HG03064 (cell line): ENCODE data around the gene SWSAP1.
"Not testable (repeated sequence)": the region's sequence is repeated elsewhere in the genome, so short reads cannot be mapped to it uniquely, and the experiment has no call there.

Experiments used
- ATAC-seq: cut with Tn5 transposase; IDR thresholded peaks from one replicate; pipeline ENCODE4 v1.9.1; 2021; ENCODE audit warnings: low read depth; ENCODE audit not compliant: unreplicated experiment

SWSAP1 gene

DNA sequence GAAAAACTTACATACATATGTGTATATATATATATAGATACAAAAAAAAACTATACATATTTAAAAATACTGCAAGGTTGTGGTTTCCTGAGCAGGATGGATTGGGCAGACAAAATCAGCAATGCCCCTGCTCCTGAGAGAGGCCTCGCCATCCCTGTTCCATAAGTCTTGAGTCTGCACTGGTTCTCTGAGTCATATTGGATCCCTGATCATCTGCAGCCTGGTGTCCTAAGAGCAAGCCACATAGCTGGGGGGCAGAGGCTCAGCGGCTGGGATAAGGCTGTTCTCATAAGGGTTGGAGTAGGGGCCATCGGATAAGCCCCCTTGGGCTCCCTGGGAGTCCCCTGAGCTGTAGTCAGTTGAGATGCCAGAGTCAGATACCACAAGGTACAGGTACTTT, 3.3 kb downstream of the SWSAP1 start:
- no peak for ATAC-seq

DNA sequence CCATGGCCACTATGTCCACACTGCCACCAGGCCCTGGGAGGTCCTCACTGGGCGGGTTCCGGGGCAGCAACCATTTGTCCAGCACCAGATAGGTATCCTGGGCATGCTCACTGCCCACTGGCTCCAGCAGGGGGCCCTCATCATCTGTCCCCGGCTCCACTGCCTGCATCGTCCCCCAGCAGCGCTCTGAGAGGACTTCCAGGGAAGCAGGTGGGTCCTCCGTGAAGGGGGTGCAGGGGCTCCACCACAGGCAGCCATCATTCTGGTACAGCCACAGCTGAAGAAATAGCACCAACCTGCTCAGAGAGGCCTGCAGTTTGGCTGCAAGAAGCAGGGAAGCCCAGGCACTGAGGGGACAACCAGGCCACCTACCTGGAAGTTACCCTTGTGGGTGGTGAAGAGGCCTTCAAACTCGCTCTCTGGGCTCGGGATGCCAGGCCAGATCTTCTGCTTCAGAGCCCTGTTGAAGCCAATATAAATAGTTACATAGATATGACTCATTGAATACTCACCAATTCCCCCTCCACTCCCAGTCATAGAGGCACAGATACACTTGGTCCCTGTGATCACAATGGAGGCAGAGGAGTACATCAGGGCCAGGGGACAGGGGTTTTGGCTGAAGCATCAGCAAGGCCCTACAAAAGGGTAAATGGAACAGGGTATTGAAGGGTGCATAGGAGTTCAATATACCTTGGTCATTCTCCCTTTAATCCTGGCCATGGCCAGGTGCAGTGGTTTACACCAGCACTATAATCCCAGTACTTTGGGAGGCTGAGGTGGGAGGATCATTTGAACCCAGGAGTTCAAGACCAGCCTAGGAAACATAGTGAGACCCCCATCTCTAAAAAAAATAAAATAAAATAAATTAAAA, 4.1 kb downstream of the SWSAP1 start:
- no peak for ATAC-seq

DNA sequence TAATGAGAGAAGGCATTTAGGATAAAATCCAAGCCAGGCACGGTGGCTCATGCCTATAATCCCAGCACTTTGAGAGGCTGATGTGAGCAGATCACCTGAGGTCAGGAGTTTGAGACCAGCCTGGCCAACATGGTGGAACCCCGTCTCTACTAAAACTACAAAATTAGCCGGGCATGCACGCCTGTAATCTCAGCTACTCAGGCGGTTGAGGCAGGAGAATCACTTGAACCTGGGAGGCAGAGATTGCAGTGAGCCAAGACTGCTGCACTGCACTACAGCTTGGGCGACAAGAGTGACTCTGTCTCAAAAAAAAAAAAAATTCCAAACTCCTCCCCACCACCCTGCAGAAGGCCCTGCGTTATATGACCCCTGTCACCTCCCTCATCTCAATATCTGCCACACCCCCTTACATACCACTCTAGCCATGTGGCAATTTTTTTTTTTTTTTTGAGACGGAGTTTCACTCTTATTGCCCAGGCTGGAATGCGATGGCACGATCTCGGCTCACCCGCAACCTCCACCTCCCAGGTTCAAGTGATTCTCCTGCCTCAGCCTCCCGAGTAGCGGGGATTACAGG, 4.9 kb downstream of the SWSAP1 start:
- ATAC-seq = not testable (repeated sequence)

DNA sequence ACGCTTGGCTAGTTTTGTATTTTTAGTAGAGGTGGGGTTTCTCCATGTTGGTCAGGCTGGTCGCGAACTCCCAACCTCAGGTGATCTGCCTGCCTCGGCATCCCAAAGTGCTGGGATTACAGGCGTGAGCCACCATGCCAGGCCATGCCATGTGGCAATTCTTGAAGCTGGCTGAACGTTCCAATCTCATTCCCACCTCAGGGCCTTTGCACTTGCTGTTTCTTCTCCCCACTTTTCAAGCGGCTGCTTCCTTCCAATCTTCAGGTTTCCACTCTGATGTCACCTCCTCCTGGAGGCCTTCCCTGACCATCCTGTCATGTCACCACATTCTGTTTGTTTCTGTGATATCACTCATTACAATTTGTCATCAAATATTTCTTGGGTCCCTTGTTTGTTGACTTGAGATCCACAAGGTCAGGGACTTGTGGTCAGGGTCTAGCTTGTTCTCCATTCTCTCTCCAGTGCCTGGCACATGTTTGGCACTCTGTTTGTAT, 5.4 kb downstream of the SWSAP1 start:
- no peak for ATAC-seq

DNA sequence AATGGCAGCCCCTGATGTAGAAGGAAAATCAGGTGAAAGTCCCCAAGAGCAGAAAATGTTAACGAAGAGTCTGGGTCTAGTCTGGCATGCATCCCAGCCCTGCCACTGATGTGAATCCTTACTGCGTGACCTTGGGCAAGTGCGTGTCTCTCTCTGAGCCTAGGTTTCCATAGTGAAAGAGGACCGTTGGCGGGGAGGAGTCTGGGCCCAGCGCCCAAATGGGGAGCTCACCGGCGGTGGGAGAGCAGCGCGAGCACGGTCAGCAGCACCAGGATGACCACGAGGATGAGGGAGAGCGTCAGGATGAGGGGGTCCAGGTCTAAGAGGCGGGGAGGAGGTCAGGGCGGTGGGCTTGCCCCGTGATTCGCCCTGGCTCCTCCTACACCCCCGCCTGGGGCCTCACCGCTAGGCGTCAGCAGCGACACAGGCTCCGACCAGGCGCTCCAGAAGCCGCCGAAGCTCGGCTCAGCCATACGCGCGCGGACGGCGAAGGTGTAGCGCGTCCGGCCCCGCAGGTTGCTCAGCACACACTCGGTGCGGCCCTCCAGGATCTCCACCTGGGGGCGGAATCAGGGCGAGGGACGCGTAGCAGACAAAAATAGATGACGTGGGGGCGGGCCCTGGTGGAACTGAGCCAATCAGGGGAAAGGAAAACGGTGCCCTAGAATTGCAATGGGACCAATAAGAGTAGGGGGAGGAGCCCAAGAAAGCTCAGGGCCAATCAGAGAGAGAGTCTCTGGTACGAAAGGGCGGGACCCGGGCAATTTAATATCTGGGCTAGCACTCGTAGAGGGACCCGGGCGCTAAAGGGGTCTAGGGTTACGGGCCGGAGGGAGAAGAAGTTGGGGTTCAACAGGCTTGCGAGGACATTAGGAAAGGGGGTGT, 6.4 kb downstream of the SWSAP1 start:
- ATAC-seq = peak; percentile 72

DNA sequence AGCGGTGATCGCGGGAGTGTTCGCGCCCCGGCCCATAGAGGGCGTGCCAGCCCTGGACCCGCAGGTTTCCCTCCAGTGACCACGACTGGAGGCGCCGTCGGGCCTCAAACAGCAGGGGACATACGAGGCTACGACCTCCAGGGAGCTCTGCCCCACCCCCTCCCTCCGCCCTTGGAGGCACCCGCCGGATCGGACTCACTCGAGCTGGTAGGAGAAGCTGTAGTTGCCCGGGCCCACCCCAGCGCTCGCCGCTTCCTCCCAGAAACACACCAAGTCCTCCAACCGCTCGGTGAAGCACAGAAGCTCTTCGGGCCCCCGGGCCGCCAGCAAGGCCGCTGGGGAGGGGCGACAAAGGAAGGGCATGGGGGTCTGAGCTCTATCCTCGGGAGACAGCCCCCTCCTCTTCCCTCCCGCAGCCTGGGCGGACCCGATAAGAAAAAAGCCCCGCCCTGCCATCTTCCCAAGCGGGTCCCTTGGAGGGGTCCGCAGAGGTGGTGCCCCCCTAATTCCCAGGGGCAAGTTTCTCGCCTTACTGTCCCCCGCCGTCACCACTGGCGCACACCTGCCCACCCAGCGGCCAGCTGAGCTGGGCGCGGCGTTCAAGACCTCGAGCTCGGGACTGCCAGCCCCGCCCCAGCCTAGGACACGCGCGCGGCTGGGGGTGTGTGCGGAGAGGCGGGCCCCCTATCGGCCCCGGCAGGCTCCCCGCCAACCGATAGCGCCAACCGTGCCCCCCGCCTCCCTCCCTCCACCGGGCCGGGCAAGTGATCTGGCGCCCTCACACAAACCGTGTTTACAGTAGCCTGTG, 8.6 kb downstream of the SWSAP1 start:
- ATAC-seq = no peak

DNA sequence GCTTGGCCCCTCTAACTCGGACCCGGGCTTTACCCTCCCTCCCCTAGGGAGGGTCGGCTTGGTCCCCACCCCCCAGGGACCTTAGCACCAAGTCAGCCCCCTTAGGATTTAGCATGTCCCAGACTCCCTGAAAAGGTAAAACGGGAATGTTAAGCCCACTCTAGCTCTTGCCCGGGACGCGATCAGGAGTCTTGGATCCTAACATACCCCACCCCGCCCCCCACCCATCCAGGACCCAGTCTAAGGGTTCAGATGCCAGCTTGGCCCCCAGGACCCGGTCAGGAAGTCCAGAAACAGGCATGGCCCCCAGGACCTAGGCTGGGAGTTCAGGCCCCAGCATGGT, 9.2 kb downstream of the SWSAP1 start:
- ATAC-seq = no peak

DNA sequence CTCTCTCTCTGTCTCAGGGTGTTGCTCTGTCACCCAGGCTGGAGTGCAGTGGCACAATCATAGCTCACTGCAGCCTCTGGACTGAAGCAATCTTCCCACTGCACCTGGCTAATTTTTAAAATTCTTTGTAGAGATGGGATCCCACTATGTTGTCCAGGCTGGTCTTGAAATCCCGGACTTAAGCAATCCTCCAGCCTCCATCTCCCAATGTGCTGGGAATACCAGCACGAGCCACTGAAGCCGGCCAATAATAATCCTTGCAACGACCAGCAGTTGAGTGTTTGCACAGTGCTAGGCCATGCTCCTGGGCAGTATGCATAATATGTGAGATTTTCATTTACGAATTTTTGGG, 10.3 kb downstream of the SWSAP1 start:
- ATAC-seq = no peak

DNA sequence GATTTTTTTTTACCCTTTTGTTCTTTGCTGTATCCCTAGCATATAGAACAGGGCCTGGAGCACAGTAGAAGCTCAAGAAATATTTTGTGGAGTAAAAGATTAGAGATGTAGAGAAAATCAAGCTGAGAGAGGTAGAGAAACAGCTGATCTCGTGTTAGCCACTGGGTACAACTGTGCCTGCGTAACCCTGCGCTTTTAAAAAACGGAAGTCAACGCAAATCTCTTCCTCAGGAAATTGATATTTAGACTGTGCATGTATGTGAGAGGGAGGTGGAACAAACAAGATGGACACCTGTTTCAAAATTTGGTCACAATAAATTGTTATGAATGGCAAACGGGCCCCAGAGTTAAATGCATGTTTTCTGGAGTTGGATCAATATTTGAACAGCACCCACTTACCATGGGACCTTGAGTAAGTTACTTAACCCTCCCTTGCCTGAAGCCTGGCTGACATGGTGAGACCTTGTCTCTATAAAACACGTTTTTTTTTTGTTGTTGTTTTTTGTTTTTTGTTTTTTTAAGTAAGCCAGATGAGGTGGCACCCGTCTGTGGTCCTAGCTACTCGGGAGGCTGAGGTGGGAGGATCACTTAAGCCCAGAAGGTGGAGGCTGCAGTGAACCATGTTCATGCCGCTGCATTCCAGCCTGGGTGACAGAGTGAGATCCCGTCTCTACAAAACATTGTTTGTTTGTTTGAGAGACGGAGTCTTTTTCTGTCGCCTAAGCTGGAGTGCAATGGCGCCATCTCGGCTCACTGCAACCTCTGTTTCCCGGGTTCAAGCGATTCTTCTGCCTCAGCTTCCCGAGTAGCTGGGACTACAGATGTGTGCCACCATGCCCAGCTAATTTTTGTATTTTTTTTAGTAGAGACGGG, 12.9 kb downstream of the SWSAP1 start:
- ATAC-seq = no peak

DNA sequence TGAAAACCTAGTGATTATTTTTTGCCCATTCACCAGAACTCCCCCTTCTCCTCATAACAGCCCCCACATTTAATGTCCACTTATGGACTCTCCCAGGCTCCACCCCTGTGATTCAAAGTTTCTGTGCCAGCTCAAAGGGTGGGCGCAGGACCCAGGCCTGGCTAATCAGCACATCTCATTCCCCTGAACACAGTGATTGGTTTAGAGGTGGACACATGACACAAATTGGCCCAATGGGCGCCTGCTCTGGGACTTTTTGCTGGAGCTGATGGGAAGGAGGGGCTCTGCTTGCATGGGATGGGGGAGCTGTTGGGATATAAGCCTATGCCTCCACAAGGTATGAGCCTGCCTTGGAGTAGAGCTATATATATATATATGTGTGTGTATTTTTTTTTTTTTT, 15.9 kb downstream of the SWSAP1 start:
- ATAC-seq = no peak

DNA sequence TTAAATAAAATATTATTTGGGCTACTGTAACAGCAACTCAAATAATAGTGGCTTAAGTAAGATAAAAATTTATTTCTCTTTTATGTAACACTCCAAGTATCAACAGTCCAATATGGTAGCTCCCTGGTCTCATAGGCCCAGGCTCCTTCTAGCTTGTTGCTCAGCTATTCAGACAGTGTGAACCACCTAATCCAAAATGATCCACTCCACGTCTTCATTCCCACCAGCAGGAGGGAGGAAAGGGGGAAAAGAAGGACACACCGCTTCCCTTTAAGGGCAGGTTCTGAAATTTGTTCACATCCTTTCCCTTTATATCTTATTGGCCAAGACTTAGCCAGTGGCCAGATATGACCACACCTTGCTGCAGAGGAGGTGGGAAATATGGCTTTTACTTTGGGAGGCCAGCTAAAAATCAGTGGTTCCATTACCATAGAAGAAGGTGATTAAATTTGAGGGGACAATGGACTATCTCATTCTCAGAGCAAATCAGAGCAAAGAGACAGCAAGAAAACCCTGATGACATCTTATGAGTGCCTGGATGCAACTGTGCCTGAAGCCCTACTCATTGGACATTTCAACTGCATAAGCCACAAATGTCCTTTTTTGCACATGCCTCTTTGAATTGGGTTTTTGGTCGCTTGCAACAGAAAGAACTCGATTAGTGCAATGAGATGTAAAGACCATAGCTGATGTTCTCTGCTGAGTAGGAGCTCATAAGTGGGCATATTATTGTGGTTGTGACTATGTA, 16.6 kb downstream of the SWSAP1 start:
- no peak for ATAC-seq

DNA sequence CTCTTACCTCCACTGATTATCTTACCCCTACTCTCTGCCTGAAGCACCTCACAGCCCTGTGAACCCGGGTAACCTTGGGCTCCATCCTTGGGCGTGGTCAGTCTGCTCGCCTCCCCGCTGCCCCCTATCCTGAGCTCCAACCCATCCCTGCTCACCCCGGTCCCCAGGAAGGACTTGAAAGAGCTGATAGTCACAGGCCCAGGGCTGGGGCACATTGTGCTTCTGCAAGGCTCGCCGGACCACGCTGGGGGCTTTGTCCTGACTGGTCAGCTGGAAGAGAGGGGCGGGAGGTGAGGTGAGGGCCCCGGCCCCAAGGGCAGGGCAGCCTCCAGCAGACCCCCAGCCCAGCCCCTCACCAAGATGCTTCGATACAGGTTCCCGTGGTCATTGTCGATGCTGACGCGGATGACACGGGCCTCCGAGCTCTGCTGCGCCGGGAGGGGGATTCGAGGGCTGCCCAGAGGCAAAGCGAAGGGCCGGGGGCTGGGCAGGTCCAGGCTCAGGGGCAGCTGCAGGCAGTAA, 22.7 kb downstream of the SWSAP1 start:
- no peak for ATAC-seq

DNA sequence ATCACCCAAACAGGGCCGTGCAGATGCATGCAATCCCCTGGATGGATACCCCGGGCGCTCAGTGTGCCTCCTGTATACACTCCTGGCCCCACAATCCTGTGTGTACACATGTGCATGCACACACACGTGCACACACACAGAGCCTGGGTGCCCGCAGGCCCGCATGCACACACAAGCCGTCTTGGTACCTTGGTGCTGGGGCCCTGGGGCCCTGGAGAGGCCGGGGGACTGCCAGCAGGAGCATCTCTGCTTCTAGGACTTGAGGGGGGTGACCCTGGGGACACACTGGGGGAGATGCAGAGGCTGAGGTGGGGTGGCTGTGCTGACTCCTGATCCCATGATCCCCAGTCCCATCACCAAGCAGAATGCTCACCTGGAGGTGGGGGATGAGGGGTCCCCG, 25.2 kb downstream of the SWSAP1 start:
- ATAC-seq = no peak

DNA sequence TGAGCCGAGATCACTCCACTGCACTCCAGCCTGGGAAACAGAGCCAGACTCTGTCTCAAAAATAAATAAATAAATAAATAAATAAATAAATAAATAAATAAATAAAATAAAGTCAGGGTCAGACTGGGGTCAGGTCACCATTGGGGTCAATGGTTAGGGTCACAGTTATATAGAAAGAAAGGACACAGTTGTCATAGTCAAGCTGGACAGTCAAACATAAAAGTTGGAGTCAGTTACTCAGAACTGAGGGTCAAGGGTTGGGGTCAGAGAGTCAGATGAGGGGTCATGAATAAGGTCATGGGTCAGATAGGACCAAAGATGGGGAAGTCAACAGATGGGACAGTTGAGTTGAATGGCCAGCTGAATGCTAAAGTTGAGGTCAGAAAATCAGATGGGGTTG, 26.3 kb downstream of the SWSAP1 start:
- ATAC-seq = no peak

DNA sequence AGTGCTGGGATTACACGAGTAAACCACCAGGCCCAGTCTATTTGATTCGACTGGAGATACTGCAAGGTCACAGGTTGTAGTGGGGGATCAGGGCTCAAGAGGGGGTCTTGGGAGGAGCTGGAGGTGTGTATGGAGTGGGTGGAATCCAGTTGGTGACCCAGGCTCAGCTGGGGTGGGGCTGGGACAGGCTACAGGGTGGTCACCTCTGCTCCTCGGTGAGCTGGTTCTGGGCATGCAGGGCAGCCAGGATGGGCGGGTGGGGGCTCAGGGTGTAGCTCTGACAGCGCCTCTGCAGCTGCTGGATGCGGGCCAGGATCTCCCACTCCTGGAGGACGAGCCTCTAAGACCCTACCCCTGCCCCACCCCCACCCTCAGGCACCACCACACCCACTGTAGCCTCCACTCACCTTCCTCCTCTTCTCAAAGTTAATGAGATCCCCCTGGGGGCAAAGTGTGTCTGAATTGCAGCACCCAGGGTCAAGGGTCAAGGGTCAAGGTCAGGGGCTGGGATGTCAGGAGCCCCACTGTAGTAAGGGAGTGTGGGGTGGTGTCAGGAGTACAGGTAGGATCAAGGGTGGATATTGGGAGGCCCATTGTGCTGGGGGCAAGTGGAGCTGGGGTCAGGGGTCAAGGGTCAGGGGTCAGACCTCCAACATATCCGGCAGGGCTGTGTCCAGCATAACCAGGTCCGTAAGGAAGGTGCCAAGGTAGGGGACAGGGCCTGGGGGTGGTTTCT, 27.5 kb downstream of the SWSAP1 start:
- no peak for ATAC-seq

DNA sequence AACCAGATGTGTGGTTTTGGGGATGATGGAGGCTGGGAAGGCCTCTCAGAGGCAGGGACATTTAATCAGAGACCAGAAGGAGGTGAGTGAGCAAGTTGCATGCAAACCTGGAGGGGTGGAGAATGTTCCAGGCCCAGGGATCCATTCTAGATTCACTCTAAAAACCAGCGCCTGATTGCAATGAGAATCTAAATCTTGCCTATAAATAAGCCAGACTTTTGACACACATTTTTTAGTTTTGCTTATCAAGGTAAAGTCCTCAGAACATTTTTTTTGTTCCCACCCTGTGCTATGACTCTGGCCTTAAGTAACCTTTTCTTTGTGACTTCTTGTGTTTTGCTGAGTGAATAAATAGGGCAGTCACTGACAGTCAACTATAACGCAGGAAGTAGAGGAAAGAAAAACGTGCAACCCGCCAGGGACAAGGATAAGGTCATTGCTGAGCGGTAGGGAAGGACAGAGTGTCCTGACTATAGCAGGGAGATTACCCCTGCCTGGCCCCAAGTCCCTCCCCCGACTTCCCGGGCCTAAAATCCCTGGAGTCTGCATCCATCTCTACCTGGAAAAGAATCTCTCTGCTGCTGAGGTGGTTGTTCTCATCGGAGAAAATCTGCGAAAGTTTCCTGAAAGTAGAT, 30.2 kb downstream of the SWSAP1 start:
- ATAC-seq = no peak

DNA sequence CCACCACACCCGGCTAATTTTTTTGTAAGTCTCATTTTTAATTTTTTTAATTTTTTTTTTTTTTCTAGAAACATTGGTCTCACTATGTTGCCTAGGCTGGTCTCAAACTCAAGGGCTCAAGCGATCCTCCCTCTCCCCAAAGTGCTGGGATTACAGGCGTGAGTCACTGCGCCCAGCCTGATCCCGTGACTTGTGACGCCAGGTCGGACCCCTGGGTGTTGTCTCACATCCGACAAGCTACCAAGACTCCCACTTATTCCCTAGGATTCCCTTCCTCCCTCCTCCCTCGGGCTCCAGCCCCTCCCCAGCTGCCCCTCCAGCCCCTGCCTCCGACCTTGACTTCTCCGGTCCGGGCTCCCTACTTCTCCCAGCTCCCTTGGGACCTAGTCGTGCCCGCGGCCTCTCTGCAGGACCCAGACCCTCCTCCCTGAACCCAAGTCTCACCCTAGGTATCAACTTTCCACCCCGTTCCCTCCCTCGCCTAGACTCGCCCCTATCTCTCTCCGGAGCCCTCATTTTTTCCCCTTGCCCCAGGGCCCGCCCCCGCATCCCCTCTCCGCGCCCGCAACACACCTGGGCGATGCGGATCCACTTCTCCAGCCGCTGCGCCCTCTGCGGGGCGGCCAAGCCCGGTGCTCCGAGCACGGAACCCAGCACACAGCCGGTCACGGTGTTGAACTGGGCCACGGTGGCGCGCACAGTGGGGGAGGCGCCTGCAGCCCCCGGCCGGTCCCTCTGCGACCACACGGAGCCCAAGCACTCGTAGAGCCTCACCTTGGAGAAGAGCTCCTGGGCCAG, 31.6 kb downstream of the SWSAP1 start:
- ATAC-seq = no peak
